Measurements from ENCODE around the gene MEG3.

DNA sequence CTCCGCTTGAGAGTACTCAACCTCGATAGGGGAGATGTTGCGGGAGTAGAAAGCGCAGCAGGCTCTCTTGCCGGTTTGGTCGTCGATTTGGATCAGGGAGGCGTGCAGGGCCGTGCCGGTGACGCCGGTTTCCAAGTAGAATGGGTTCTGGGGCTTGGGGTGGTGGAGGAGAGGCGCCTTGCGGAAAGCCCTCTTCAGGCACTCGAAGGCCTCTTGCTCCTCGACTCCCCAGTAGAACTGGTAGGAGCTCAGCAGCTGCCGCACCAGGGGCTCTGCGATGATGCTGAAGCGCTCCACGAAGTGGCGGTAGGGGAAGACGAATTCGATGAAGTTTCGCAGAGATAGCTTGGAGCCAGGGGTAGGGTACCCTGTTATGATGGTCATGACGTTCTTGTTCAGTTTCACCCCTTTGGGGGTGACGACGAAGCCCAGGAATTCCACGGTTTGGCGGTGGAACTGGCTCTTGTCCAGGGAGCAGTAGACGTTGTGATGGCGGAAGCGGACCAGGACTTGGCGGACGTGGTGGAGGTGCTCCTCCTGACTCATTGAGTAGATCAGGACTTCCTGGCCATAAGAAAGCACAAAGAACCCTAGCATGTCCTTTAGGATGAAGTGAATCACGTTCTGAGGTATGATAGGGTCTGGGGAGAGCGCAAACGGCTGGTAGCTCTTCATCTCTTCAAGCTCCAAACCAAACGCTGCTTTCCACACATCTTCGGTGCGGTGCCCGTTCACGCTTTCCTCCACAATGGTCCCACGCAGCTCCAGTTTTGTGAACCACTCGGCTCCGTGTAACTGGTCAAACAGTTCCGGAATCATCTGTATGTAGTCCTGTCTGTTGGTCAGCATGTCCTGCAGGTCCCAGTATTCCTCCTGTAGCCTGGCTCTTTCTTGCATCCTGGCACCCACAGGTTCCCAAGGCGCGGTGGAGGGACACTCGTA is 56.4 kb downstream of the MEG3 start:
- TF ChIP-seq, protein P1, sequence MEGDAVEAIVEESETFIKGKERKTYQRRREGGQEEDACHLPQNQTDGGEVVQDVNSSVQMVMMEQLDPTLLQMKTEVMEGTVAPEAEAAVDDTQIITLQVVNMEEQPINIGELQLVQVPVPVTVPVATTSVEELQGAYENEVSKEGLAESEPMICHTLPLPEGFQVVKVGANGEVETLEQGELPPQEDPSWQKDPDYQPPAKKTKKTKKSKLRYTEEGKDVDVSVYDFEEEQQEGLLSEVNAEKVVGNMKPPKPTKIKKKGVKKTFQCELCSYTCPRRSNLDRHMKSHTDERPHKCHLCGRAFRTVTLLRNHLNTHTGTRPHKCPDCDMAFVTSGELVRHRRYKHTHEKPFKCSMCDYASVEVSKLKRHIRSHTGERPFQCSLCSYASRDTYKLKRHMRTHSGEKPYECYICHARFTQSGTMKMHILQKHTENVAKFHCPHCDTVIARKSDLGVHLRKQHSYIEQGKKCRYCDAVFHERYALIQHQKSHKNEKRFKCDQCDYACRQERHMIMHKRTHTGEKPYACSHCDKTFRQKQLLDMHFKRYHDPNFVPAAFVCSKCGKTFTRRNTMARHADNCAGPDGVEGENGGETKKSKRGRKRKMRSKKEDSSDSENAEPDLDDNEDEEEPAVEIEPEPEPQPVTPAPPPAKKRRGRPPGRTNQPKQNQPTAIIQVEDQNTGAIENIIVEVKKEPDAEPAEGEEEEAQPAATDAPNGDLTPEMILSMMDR (IDR thresholded peaks at IDR 0.05; ENCODE audit: insufficient read depth, low read length, poor library complexity, severe bottlenecking), result no peak
- no peak for TF ChIP-seq EZH2phosphoT487 (conservative IDR thresholded peaks at IDR 0.05; ENCODE audit: low read length)
